K562 (cell line): ENCODE data around the gene GCNT1. TPM values are rescaled to one million over a fixed set of nuclear protein-coding genes. Genes with fewer than 3 reads are reported as not detected.

ENCODE experiments used
- ATAC-seq: fragments of 200-7000 bp; cut with Tn5 transposase; 3 replicates; pipeline ENCODE4 v1.9.1; 2020; ENCODE audit warnings: moderate library complexity
- BruUV-seq: library from RNA; stranded (reverse); fragments of 400-500 nt; replicated peaks from 2 replicates; lab custom pipeline; 2021; lab: Mats Ljungman, UMichigan
- CTCF ChIA-PET: fragments of 300-600 bp; formaldehyde crosslinking; extraction: SDS; loops from one replicate; lab custom pipeline; 2021; ENCODE audit warnings: low intra/inter-chr PET ratio; lab: Yijun Ruan, JAX
- POLR2A ChIA-PET: fragments of 300-600, 350-650 bp; sonication (Branson Sonifier 250); formaldehyde crosslinking; extraction: SDS; loops from one replicate; lab custom pipeline; 2021; ENCODE audit warnings: antibody characterized with exemption, inconsistent platforms; lab: Yijun Ruan, JAX
- DNase-seq, 4 experiments: peaks; one replicate each; pipeline versions ENCODE4 v3.0.0 to v3.0.0-alpha.2; 2011 to 2018; ENCODE audit warnings: low spot score in 3 of 4, mixed read lengths in 3 of 4; ENCODE audit errors: extremely low read depth in 1 of 4
- FAIRE-seq: peaks from 2 replicates; lab custom pipeline; 2011; peaks lifted over from hg19 to GRCh38; lab: Jason Lieb, UNC
- H2AFZ ChIP-seq: 2 replicates; pipeline ENCODE4 v1.6.0; 2011; ENCODE audit warnings: low read depth, low read length, control low read depth, inconsistent platforms
- H3K27ac ChIP-seq: fragments of 200-600 bp; 3 replicates; pipeline ENCODE4 v1.8.0; 2011; ENCODE audit warnings: low read depth, mild to moderate bottlenecking, control low read depth, inconsistent platforms, low read length, moderate library complexity, mixed read lengths; ENCODE audit errors: extremely low read depth
- H3K27me3 ChIP-seq, 2 experiments: fragments of 300-600 bp in 1 of 2; 2 replicates in 1 of 2; 3 replicates in 1 of 2; pipeline versions ENCODE4 v1.6.0 to v1.8.0; 2011; ENCODE audit warnings: inconsistent platforms in 2 of 2, low read length in 2 of 2, mild to moderate bottlenecking in 1 of 2, mixed read lengths in 1 of 2, moderate library complexity in 1 of 2; ENCODE audit not compliant: control insufficient read depth in 2 of 2, insufficient read depth in 2 of 2
- H3K36me3 ChIP-seq: fragments of 300-600 bp; 3 replicates; pipeline ENCODE4 v1.8.0; 2011; ENCODE audit warnings: mild to moderate bottlenecking, low read length, inconsistent platforms; ENCODE audit not compliant: control insufficient read depth, insufficient read depth
- H3K4me1 ChIP-seq, 2 experiments: fragments of 200-600 bp in 1 of 2; replicated peaks in 1 of 2; 2 replicates in 1 of 2; 3 replicates in 1 of 2; pipeline versions ENCODE4 v1.5.1 to v1.8.0; 2011; ENCODE audit warnings: inconsistent platforms in 2 of 2, low read length in 2 of 2, mild to moderate bottlenecking in 1 of 2, mixed read lengths in 1 of 2, moderate library complexity in 1 of 2; ENCODE audit not compliant: control insufficient read depth in 2 of 2, insufficient read depth in 2 of 2
- H3K4me2 ChIP-seq: 2 replicates; pipeline ENCODE4 v1.6.1; 2011; ENCODE audit warnings: low read length, control low read depth, inconsistent platforms, mixed read lengths; ENCODE audit not compliant: insufficient read depth
- H3K4me3 ChIP-seq: fragments of 200-600 bp; sonication (generic), shearing (Covaris generic); 2 replicates; pipeline ENCODE4 v1.5.1; 2016; ENCODE audit warnings: control low read depth, inconsistent platforms
- H3K79me2 ChIP-seq: fragments of 200-600 bp; 3 replicates; pipeline ENCODE4 v1.8.0; 2011; ENCODE audit warnings: low read length, inconsistent platforms; ENCODE audit not compliant: control insufficient read depth, insufficient read depth
- H3K9ac ChIP-seq, 2 experiments: 2 replicates each; pipeline versions ENCODE4 v1.6.0 to v1.6.1; 2011; ENCODE audit warnings: low read depth in 2 of 2, low read length in 2 of 2, control low read depth in 1 of 2, inconsistent platforms in 1 of 2, mild to moderate bottlenecking in 1 of 2, mixed read lengths in 1 of 2; ENCODE audit not compliant: insufficient read depth in 1 of 2
- H3K9me1 ChIP-seq: one replicate; pipeline ENCODE4 v1.6.0; 2011; ENCODE audit warnings: inconsistent platforms, mild to moderate bottlenecking, low read length, moderate library complexity; ENCODE audit not compliant: control insufficient read depth, insufficient read depth
- H3K9me3 ChIP-seq: replicated peaks from 2 replicates; pipeline ENCODE4 v1.5.1; 2011; ENCODE audit warnings: low read depth, low read length, inconsistent platforms; ENCODE audit not compliant: control insufficient read depth, insufficient read depth
- H4K20me1 ChIP-seq: replicated peaks from 2 replicates; pipeline ENCODE4 v1.6.1; 2011; ENCODE audit warnings: low read length, inconsistent platforms, mixed read lengths; ENCODE audit not compliant: control insufficient read depth, insufficient read depth
- BDP1 ChIP-seq: IDR thresholded peaks from 3 replicates; pipeline ENCODE4 v1.6.1; 2011; ENCODE audit not compliant: insufficient read length, insufficient read depth
- BMI1 ChIP-seq: fragments of 150-350 bp; IDR thresholded peaks from 2 replicates; pipeline ENCODE4 v1.6.1; 2014; ENCODE audit warnings: low read length
- CEBPB ChIP-seq: fragments of 450-650 bp; IDR thresholded peaks from 2 replicates; pipeline ENCODE4 v1.6.1; 2016; ENCODE audit warnings: missing genetic modification characterization, missing compliant biosample characterization
- CEBPG ChIP-seq, 3 experiments: fragments of 200-800 bp in 1 of 3; sonication (Bioruptor generic) in 1 of 3; sonication (generic) in 1 of 3; formaldehyde crosslinking in 1 of 3; IDR thresholded peaks in 2 of 3; conservative IDR thresholded peaks in 1 of 3; 2 replicates each; pipeline versions ENCODE4 v1.6.1 to v1.8.0; 2016 to 2022; ENCODE audit warnings: missing compliant biosample characterization in 2 of 3, missing genetic modification characterization in 2 of 3, mild to moderate bottlenecking in 1 of 3, missing genetic modification reagents in 1 of 3
- ELK3 ChIP-seq: fragments of 450-650 bp; formaldehyde crosslinking; IDR thresholded peaks from 2 replicates; pipeline ENCODE4 v1.4.0; 2020; ENCODE audit warnings: mild to moderate bottlenecking
- FOSL1 ChIP-seq: fragments of 200-800 bp; sonication (Bioruptor generic); conservative IDR thresholded peaks from 2 replicates; pipeline ENCODE4 v1.6.1; 2016; ENCODE audit warnings: missing genetic modification characterization, missing compliant biosample characterization
- MBD2 ChIP-seq: sonication (generic); IDR thresholded peaks from 2 replicates; pipeline ENCODE4 v1.6.1; 2016; ENCODE audit warnings: low read depth, borderline replicate concordance
- POLR2B ChIP-seq: fragments of 450-650 bp; IDR thresholded peaks from 2 replicates; pipeline ENCODE4 v1.6.1; 2018; ENCODE audit warnings: low read depth; ENCODE audit not compliant: partially characterized antibody
- TAF7 ChIP-seq: fragments of 450-650 bp; IDR thresholded peaks from 2 replicates; pipeline ENCODE4 v1.6.1; 2016; ENCODE audit warnings: missing genetic modification characterization, missing compliant biosample characterization
- TRIM28 ChIP-seq: fragments of 450-650 bp; IDR thresholded peaks from 2 replicates; pipeline ENCODE4 v1.6.1; 2017
- ZBTB9 ChIP-seq: fragments of 450-650 bp; formaldehyde crosslinking; IDR thresholded peaks from 2 replicates; pipeline ENCODE4 v1.4.0; 2020; ENCODE audit warnings: mild to moderate bottlenecking, moderate library complexity
- ZNF561 ChIP-seq: fragments of 450-650 bp; formaldehyde crosslinking; conservative IDR thresholded peaks from 2 replicates; pipeline ENCODE4 v1.4.0; 2020; ENCODE audit warnings: mild to moderate bottlenecking, moderate library complexity
- WGBS: fragments of 100-300 bp; shearing (Covaris generic); methylation state at CpG from one replicate; pipeline ENCODE4 v1.1.6; 2016; ENCODE audit warnings: low coverage, mixed read lengths; ENCODE audit not compliant: insufficient coverage; ENCODE audit errors: missing lambda C conversion rate; 5-methylcytosine and 5-hydroxymethylcytosine counted together
- in situ Hi-C: fragments of 300-500 bp; cut with MboI; formaldehyde crosslinking; loops from 4 replicates; pipeline ENCODE4 v1.15.0; 2018; ENCODE audit warnings: inconsistent platforms, mixed read lengths
- intact Hi-C: fragments of 100-400 bp; cut with micrococcal nuclease; formaldehyde crosslinking; loops from 2 replicates; pipeline ENCODE4 v1.14.2; 2022
- polyA plus RNA-seq, 8 experiments: library from polyadenylated mRNA; depleted of rRNA in 4 of 8; stranded (reverse) in 5 of 8; unstranded in 3 of 8; fragments of >200 nt; fragmentation: Nextera tagmentation in 2 of 8; fragmentation: Illumina TruSeq in 1 of 8; extraction: Ambion mirVana in 2 of 8; extraction: Trizol in 1 of 8; gene quantifications; 2 replicates each; pipeline versions ENCODE4 v1.2.1 to v1.2.3, GENCODE V29; 2011 to 2014; ENCODE audit warnings: inconsistent platforms in 1 of 8, missing spikeins in 1 of 8
- total RNA-seq, 7 experiments: library from RNA; depleted of rRNA in 6 of 7; stranded (reverse); fragments of >200 nt in 6 of 7; fragmentation: Illumina TruSeq in 2 of 7; extraction: Trizol in 2 of 7; gene quantifications; 2 replicates each; pipeline versions ENCODE4 v1.2.1 to v1.2.3, GENCODE V29; 2011 to 2021; ENCODE audit warnings: low replicate concordance in 1 of 7

The GCNT1 gene
- total and polyA plus RNA-seq, 9 of the 15 experiments (the other 6 are each of a cell fraction or from before 2014, with no cell fraction given), result 0.01 to 0.71 (median 0.10) TPM

GRCh38 chr9:76452839-76453238 is 6.1 kb upstream of the GCNT1 start:
- POLR2A ChIA-PET, result interaction anchor here (0.9 kb wide), 1 partner anchor 8 kb away, joined by 3 read pairs; no protein-coding TSS in a partner anchor
- H2AFZ ChIP-seq, result no peak overlapping the region
- H3K36me3 ChIP-seq, result no peaks in the 10 kb centered on the region
- no peaks in the 10 kb centered on the region; a peak in 1 of 5 replicates for H3K27me3 ChIP-seq
- 0% methylated on average over 1 of the region's 1 CpG for WGBS
- DNase-seq, result no peak
- intact Hi-C loops, result loop anchor here (10.0 kb wide), 1 partner anchor 48 kb away; no protein-coding TSS in a partner anchor
- no peak overlapping the region for H3K4me3 ChIP-seq
- no peaks in the 10 kb centered on the region for H3K9me3 ChIP-seq
- peaks cover 0 to 4% of the 10 kb centered on the region in 2 experiments; a peak in 1 of 5 replicates for H3K4me1 ChIP-seq
- no peak for FAIRE-seq
- in situ Hi-C loops, result loop anchor here (10.0 kb wide), 1 partner anchor 212 kb away; no protein-coding TSS in a partner anchor
- ATAC-seq, result no peak
- H3K9ac ChIP-seq, result no peak overlapping the region
- no TSS peak for BruUV-seq
- H3K9me1 ChIP-seq, result no peaks in the 10 kb centered on the region
- no peaks in the 10 kb centered on the region for H3K79me2 ChIP-seq
- no peaks in the 10 kb centered on the region for H4K20me1 ChIP-seq
- H3K27ac ChIP-seq, result no peak overlapping the region
- TF ChIP-seq BMI1 (no peak), POLR2B (no peak)
- H3K4me2 ChIP-seq, result no peak overlapping the region
- CTCF ChIA-PET, result no interaction called here

- DNase-seq (no peak), ATAC-seq (no peak), FAIRE-seq (no peak)
- no peaks in the 10 kb centered on the region; a peak in 1 of 5 replicates for H3K27me3 ChIP-seq
- no peaks in the 10 kb centered on the region for H3K79me2 ChIP-seq
- H3K4me2 ChIP-seq, result no peak overlapping the region
- H2AFZ ChIP-seq, result no peak overlapping the region
- H3K9ac ChIP-seq, result no peak overlapping the region
- TF ChIP-seq ZBTB9 (CRISPR knock-in tag) (no peak), CEBPG (CRISPR knock-in tag; IDR thresholded peaks at IDR 0.05) (no peak), CEBPG (tag; conservative IDR thresholded peaks at IDR 0.05 in 1 of 2, IDR thresholded peaks at IDR 0.05 in 1 of 2) (peak in 1 of 2 experiments; percentile 80; a peak in 2 of 4 replicates), FOSL1 (no peak), CEBPB (tag) (peak; percentile 57), TAF7 (no peak), ELK3 (no peak), TRIM28 (no peak), BDP1 (no peak), ZNF561 (no peak), MBD2 (no peak)
- WGBS, result 0% methylated on average over 2 of the region's 4 CpGs
- H3K9me3 ChIP-seq, result no peaks in the 10 kb centered on the region
- H3K9me1 ChIP-seq, result no peaks in the 10 kb centered on the region
- in situ Hi-C loops (loop anchor here (10.0 kb wide), 1 partner anchor 211 kb away; no protein-coding TSS in a partner anchor), intact Hi-C loops (loop anchor here (10.0 kb wide), 1 partner anchor 49 kb away; no protein-coding TSS in a partner anchor)
- POLR2A ChIA-PET, result interaction anchor here (0.6 to 0.9 kb wide), 2 partner anchors 9 to 1633 kb away, joined by 3 read pairs; no protein-coding TSS in a partner anchor
- H3K4me1 ChIP-seq, result peaks cover 1 to 4% of the 10 kb centered on the region in 2 experiments; a peak in 2 of 5 replicates
- BruUV-seq, result no TSS peak
- H3K4me3 ChIP-seq, result no peak overlapping the region
- H3K27ac ChIP-seq, result no peak overlapping the region
- H4K20me1 ChIP-seq, result no peaks in the 10 kb centered on the region
- CTCF ChIA-PET, result no interaction called here
- H3K36me3 ChIP-seq, result no peaks in the 10 kb centered on the region
Measured at GRCh38 chr9:76453785-76454184, 5.2 kb upstream of the GCNT1 start.
